HepG2 (cell line): ENCODE data around the gene C6orf132. TPM values are rescaled to one million over a fixed set of nuclear protein-coding genes. Genes with fewer than 3 reads are reported as not detected.

ENCODE experiments used
- ATAC-seq: fragments of 200-7000 bp; cut with Tn5 transposase; 3 replicates; pipeline ENCODE4 v1.9.1; 2020; ENCODE audit warnings: mild to moderate bottlenecking, moderate library complexity
- BruUV-seq: library from RNA; stranded (reverse); fragments of 400-500 nt; replicated peaks from 2 replicates; lab custom pipeline; 2021; lab: Mats Ljungman, UMichigan
- CTCF ChIA-PET: fragments of 300-600 bp; formaldehyde crosslinking; extraction: SDS; loops from one replicate; lab custom pipeline; 2021; ENCODE audit warnings: low total read pairs, inconsistent platforms, low intra/inter-chr PET ratio; lab: Yijun Ruan, JAX
- POLR2A ChIA-PET: fragments of 350-600 bp; sonication (Branson Sonifier 250); formaldehyde crosslinking; loops from one replicate; lab custom pipeline; 2020; ENCODE audit warnings: antibody characterized with exemption, inconsistent platforms; lab: Yijun Ruan, JAX
- DNase-seq: peaks from one replicate; pipeline ENCODE4 v3.0.0-alpha.2; 2015; ENCODE audit warnings: low spot score
- FAIRE-seq: peaks from 3 replicates; lab custom pipeline; 2011; peaks lifted over from hg19 to GRCh38; lab: Jason Lieb, UNC
- H2AFZ ChIP-seq: one replicate; pipeline ENCODE4 v1.6.1; 2011; ENCODE audit warnings: low read length, inconsistent platforms
- H3K27ac ChIP-seq: fragments of 300-600 bp; 3 replicates; pipeline ENCODE4 v1.8.0; 2011; ENCODE audit warnings: mixed run types, mild to moderate bottlenecking, mixed read lengths, low read length, inconsistent platforms; ENCODE audit not compliant: insufficient read depth; ENCODE audit errors: extremely low read length
- H3K27me3 ChIP-seq, 2 experiments: fragments of 200-600 bp in 1 of 2; 2 replicates in 1 of 2; 3 replicates in 1 of 2; pipeline versions ENCODE4 v1.6.0 to v1.8.0; 2011; ENCODE audit warnings: low read length in 2 of 2, mild to moderate bottlenecking in 2 of 2, moderate library complexity in 2 of 2, inconsistent platforms in 1 of 2; ENCODE audit not compliant: insufficient read depth in 2 of 2, control insufficient read depth in 1 of 2
- H3K36me3 ChIP-seq, 2 experiments: fragments of 200-600 bp in 1 of 2; replicated peaks in 1 of 2; 2 replicates in 1 of 2; 3 replicates in 1 of 2; pipeline versions ENCODE4 v1.5.1 to v1.8.0; 2011; ENCODE audit warnings: low read length in 2 of 2, inconsistent platforms in 1 of 2; ENCODE audit not compliant: insufficient read depth in 2 of 2, control insufficient read depth in 1 of 2
- H3K4me1 ChIP-seq: 2 replicates; pipeline ENCODE4 v1.5.1; 2012; ENCODE audit warnings: low read length, inconsistent platforms; ENCODE audit not compliant: insufficient read depth
- H3K4me2 ChIP-seq: 2 replicates; pipeline ENCODE4 v1.6.0; 2011; ENCODE audit warnings: low read depth, low read length, inconsistent platforms
- H3K4me3 ChIP-seq, 3 experiments: fragments of 200-600 bp in 1 of 3; sonication (generic), shearing (Covaris generic) in 1 of 3; replicated peaks in 1 of 3; 2 replicates each; pipeline ENCODE4 v1.5.1; 2011 to 2016; ENCODE audit warnings: low read length in 3 of 3, inconsistent platforms in 2 of 3, low read depth in 2 of 3, mild to moderate bottlenecking in 2 of 3, control low read depth in 1 of 3, mixed read lengths in 1 of 3; ENCODE audit not compliant: insufficient read depth in 1 of 3
- H3K79me2 ChIP-seq: one replicate; pipeline ENCODE4 v1.6.1; 2011; ENCODE audit warnings: low read length, inconsistent platforms; ENCODE audit not compliant: insufficient read depth
- H3K9ac ChIP-seq: 2 replicates; pipeline ENCODE4 v1.6.0; 2011; ENCODE audit warnings: mild to moderate bottlenecking, low read depth, low read length, inconsistent platforms; ENCODE audit not compliant: insufficient read depth
- H3K9me3 ChIP-seq: 2 replicates; pipeline ENCODE4 v1.5.1; 2012; ENCODE audit warnings: mild to moderate bottlenecking, low read length
- H4K20me1 ChIP-seq: 2 replicates; pipeline ENCODE4 v1.6.0; 2011; ENCODE audit warnings: inconsistent platforms, mild to moderate bottlenecking, low read length, moderate library complexity; ENCODE audit not compliant: insufficient read depth
- ELF4 ChIP-seq: sonication (generic); formaldehyde crosslinking; IDR thresholded peaks from 2 replicates; pipeline ENCODE4 v1.5.0; 2020; ENCODE audit warnings: missing genetic modification reagents, mild to moderate bottlenecking, moderate library complexity, borderline replicate concordance
- EP300 ChIP-seq, 3 experiments: sonication (generic) in 1 of 3; formaldehyde crosslinking in 1 of 3; IDR thresholded peaks; 2 replicates each; pipeline versions ENCODE4 v1.5.1 to v1.6.1; 2011 to 2020; ENCODE audit warnings: low read depth in 2 of 3, low read length in 2 of 3, borderline replicate concordance in 1 of 3, improper control_type of control experiment in 1 of 3, mild to moderate bottlenecking in 1 of 3, missing genetic modification reagents in 1 of 3, moderate library complexity in 1 of 3
- LCORL ChIP-seq, 2 experiments: fragments of 450-650 bp in 1 of 2; sonication (generic) in 1 of 2; formaldehyde crosslinking in 1 of 2; IDR thresholded peaks; 2 replicates each; pipeline versions ENCODE4 v1.5.0 to v1.6.1; 2017 to 2020; ENCODE audit warnings: antibody characterized with exemption in 1 of 2, missing genetic modification reagents in 1 of 2
- REL ChIP-seq: sonication (generic); formaldehyde crosslinking; conservative IDR thresholded peaks from 2 replicates; pipeline ENCODE4 v1.8.0; 2022; ENCODE audit warnings: mild to moderate bottlenecking, missing genetic modification reagents, moderate library complexity
- SMAD9 ChIP-seq: sonication (generic); formaldehyde crosslinking; IDR thresholded peaks from 2 replicates; pipeline ENCODE4 v1.5.1; 2020; ENCODE audit warnings: mild to moderate bottlenecking, missing genetic modification reagents
- TBX3 ChIP-seq: fragments of 450-650 bp; IDR thresholded peaks from 2 replicates; pipeline ENCODE4 v1.6.1; 2017; ENCODE audit warnings: antibody characterized with exemption, mild to moderate bottlenecking, inconsistent platforms, borderline replicate concordance
- ZNF180 ChIP-seq: sonication (generic); formaldehyde crosslinking; IDR thresholded peaks from 2 replicates; pipeline ENCODE4 v1.4.0; 2020; ENCODE audit warnings: low read depth, missing genetic modification reagents, borderline replicate concordance
- ZNF3 ChIP-seq: IDR thresholded peaks from 2 replicates; pipeline ENCODE4 v1.7.0; 2017; ENCODE audit warnings: inconsistent platforms
- ZSCAN25 ChIP-seq: sonication (generic); formaldehyde crosslinking; IDR thresholded peaks from 2 replicates; pipeline ENCODE4 v1.8.0; 2022; ENCODE audit warnings: mild to moderate bottlenecking, missing genetic modification reagents
- WGBS: methylation state at CpG from one replicate; pipeline ENCODE4 v1.1.6; 2017; ENCODE audit warnings: low lambda C conversion rate; 5-methylcytosine and 5-hydroxymethylcytosine counted together
- in situ Hi-C: cut with HindIII; loops from 2 replicates; pipeline ENCODE4 v1.10.0; 2017; ENCODE audit warnings: low pct_unique_long_range_greater_than_20kb; ENCODE audit not compliant: extremely low pct_ligation_motif_present
- intact Hi-C: fragments of 100-400 bp; cut with micrococcal nuclease; formaldehyde crosslinking; loops from one replicate; pipeline ENCODE4 v1.10.0; 2022; ENCODE audit not compliant: unreplicated experiment
- polyA plus RNA-seq, 8 experiments: library from polyadenylated mRNA; depleted of rRNA in 3 of 8; stranded (reverse) in 7 of 8; unstranded in 1 of 8; fragments of >200 nt; fragmentation: Illumina TruSeq in 4 of 8; extraction: Trizol in 4 of 8; gene quantifications; 2 replicates each; pipeline versions ENCODE4 v1.2.1 to v1.2.3, GENCODE V29; 2011 to 2016; ENCODE audit warnings: low read depth in 4 of 8, missing spikeins in 1 of 8, mixed read lengths in 1 of 8; ENCODE audit not compliant: insufficient read depth in 1 of 8
- total RNA-seq, 5 experiments: library from RNA; depleted of rRNA; stranded (reverse); fragments of >200 nt; fragmentation: Illumina TruSeq; extraction: Trizol; gene quantifications; 2 replicates each; pipeline ENCODE4 v1.2.3, GENCODE V29; 2016; ENCODE audit warnings: low read depth in 1 of 5
- TF ChIP-seq, protein P1 (sequence below), 2 experiments: fragments of 450-650 bp in 1 of 2; sonication (generic) in 1 of 2; formaldehyde crosslinking in 1 of 2; IDR thresholded peaks; 2 replicates each; pipeline versions ENCODE4 v1.6.1 to v1.8.0; 2016 to 2022; ENCODE audit warnings: antibody characterized with exemption in 1 of 2, mild to moderate bottlenecking in 1 of 2, missing genetic modification reagents in 1 of 2
- TF ChIP-seq, protein P2 (sequence below): sonication (generic); formaldehyde crosslinking; IDR thresholded peaks from 2 replicates; pipeline ENCODE4 v1.4.0; 2020; ENCODE audit warnings: mild to moderate bottlenecking, missing genetic modification reagents, borderline replicate concordance

Gene C6orf132
- total and polyA plus RNA-seq, 2 of the 13 experiments (the other 11 are each of a cell fraction or from before 2014, with no cell fraction given), result 0.78 to 3.0 TPM

DNA sequence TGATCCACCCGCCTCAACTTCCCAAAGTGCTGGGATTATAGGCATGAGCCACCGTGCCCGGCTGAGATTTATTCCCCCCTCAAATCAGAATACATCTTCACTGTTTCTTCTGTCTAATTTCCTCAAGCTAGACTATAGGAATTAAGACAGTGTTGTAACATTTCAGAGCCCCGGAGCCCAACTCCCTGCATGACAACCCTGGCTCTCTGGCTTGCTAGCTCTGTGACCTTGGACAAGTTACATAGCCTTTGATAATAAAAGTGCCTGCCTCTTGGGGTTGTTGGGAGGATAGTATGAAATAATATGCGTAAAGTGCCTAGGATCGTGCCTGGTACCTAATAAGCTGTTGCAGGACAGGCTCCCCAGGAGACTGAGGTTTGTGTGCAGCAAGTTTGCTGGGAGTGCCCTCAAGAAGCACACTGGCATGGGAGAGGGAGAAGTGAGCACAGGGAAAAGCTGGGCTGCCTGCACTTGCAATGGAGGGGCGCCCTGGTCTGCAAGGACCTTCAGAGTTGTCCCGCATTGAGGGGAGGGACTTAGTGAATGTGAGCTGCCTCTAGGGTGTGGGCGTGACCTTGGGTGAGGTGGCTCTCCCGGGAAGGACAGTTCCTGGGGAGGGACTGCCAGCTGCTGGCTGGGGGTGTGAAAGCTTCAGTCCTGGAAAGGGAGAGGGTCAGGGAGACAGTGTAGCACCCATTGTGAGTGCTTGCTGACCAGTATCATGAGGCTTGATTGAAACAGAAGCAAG is 48.7 kb downstream of the C6orf132 start (continued):
- TF ChIP-seq ZNF180 (CRISPR knock-in tag) (no peak), LCORL (IDR thresholded peaks at IDR 0.05) (no peak), LCORL (CRISPR knock-in tag; IDR thresholded peaks at IDR 0.05) (no peak), ZSCAN25 (CRISPR knock-in tag) (no peak), EP300 (IDR thresholded peaks at IDR 0.05; ENCODE audit: low read depth in 2 of 2, low read length in 2 of 2) (no peak), EP300 (CRISPR knock-in tag; IDR thresholded peaks at IDR 0.05; ENCODE audit: borderline replicate concordance) (no peak)

- Histone ChIP-seq H3K27me3 (peaks cover 0 to 6% of the 10 kb centered on the region in 2 experiments; a peak in 1 of 5 replicates), H3K4me1 (peaks cover 25% of the 10 kb centered on the region), H3K9ac (no peak overlapping the region), H3K4me2 (no peak overlapping the region), H3K9me3 (no peaks in the 10 kb centered on the region), H3K4me3 (no peak overlapping the region), H4K20me1 (no peaks in the 10 kb centered on the region), H3K79me2 (no peaks in the 10 kb centered on the region), H2AFZ (no peak overlapping the region), H3K27ac (no peak overlapping the region), H3K36me3 (no peaks in the 10 kb centered on the region)
- WGBS, result 51% methylated on average over 9 of the region's 9 CpGs
- no TSS peak for BruUV-seq
- ATAC-seq, result no peak
- POLR2A ChIA-PET, result no interaction called here
- DNase-seq, result no peak
- FAIRE-seq, result no peak
- intact Hi-C loops (no loop called here), in situ Hi-C loops (no loop called here)
- CTCF ChIA-PET, result no interaction called here
- TF ChIP-seq SMAD9 (CRISPR knock-in tag) (no peak), ELF4 (CRISPR knock-in tag) (no peak), REL (CRISPR knock-in tag) (no peak), TBX3 (no peak), ZNF3 (CRISPR knock-in tag) (no peak)
- TF ChIP-seq, protein P1, sequence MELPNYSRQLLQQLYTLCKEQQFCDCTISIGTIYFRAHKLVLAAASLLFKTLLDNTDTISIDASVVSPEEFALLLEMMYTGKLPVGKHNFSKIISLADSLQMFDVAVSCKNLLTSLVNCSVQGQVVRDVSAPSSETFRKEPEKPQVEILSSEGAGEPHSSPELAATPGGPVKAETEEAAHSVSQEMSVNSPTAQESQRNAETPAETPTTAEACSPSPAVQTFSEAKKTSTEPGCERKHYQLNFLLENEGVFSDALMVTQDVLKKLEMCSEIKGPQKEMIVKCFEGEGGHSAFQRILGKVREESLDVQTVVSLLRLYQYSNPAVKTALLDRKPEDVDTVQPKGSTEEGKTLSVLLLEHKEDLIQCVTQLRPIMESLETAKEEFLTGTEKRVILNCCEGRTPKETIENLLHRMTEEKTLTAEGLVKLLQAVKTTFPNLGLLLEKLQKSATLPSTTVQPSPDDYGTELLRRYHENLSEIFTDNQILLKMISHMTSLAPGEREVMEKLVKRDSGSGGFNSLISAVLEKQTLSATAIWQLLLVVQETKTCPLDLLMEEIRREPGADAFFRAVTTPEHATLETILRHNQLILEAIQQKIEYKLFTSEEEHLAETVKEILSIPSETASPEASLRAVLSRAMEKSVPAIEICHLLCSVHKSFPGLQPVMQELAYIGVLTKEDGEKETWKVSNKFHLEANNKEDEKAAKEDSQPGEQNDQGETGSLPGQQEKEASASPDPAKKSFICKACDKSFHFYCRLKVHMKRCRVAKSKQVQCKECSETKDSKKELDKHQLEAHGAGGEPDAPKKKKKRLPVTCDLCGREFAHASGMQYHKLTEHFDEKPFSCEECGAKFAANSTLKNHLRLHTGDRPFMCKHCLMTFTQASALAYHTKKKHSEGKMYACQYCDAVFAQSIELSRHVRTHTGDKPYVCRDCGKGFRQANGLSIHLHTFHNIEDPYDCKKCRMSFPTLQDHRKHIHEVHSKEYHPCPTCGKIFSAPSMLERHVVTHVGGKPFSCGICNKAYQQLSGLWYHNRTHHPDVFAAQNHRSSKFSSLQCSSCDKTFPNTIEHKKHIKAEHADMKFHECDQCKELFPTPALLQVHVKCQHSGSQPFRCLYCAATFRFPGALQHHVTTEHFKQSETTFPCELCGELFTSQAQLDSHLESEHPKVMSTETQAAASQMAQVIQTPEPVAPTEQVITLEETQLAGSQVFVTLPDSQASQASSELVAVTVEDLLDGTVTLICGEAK (IDR thresholded peaks at IDR 0.05), result no peak
- TF ChIP-seq, protein P1 (CRISPR knock-in tag; IDR thresholded peaks at IDR 0.05), result no peak
- TF ChIP-seq, protein P2, sequence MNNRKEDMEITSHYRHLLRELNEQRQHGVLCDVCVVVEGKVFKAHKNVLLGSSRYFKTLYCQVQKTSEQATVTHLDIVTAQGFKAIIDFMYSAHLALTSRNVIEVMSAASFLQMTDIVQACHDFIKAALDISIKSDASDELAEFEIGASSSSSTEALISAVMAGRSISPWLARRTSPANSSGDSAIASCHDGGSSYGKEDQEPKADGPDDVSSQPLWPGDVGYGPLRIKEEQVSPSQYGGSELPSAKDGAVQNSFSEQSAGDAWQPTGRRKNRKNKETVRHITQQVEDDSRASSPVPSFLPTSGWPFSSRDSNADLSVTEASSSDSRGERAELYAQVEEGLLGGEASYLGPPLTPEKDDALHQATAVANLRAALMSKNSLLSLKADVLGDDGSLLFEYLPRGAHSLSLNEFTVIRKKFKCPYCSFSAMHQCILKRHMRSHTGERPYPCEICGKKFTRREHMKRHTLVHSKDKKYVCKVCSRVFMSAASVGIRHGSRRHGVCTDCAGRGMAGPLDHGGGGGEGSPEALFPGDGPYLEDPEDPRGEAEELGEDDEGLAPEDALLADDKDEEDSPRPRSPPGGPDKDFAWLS (CRISPR knock-in tag), result no peak
Measured at GRCh38 chr6:42091718-42092023, 50.7 kb downstream of the C6orf132 start.
